Activated naive CD4-positive, alpha-beta T cell (primary cell): Measurements from ENCODE around the gene RGS8.

Experiments used
- DNase-seq, 4 experiments: peaks; one replicate each; lab custom pipeline; 2025; lab: John Stamatoyannopoulos, UW

The RGS8 gene

DNA sequence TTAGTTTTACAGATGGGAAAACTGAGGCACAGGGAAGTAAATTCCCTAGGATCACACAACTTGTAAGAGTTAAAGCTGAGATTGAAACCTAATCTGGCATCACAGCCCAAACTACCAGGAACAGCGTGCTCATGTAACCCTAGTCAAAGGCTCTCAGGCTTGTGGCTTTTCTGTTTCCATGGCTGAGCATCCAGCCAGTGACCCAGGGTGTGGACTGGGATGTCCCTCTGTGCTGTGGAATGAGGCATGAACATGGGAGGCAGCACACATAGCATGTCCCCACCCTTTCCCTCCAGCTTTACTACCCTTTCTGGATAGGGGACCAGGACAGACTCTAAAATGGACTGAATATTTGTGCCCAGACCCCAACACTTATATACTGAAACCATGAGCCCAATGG is 45.1 kb downstream of the RGS8 start:
- no peak for DNase-seq

GRCh38 chr1:182637769-182638168 is 46.6 kb downstream of the RGS8 start:
- no peak for DNase-seq

GRCh38 chr1:182635871-182636270 is 48.5 kb downstream of the RGS8 start:
- no peak for DNase-seq
